T-helper 1 cell (primary cell): Measurements from ENCODE around the gene GATD1.

Source experiments
- DNase-seq, 5 donors: peaks; one replicate each; pipeline ENCODE4 v3.0.0-alpha.2; 2012 to 2020

Gene GATD1

GRCh38 chr11:812390-812789 is 35.1 kb upstream of the GATD1 start:
- DNase-seq, result no peak

- no peak for DNase-seq
Observed at GRCh38 chr11:811446-812245, 34.4 kb upstream of the GATD1 start.

GRCh38 chr11:810040-810567 is 32.8 kb upstream of the GATD1 start:
- no peak for DNase-seq

GRCh38 chr11:809287-810039 is 32.2 kb upstream of the GATD1 start, which contains the start of gene RPLP2:
TSS of gene RPLP2 (plus strand) at chr11:809967. CDS start at chr11:810235, 268 bp downstream.
- DNase-seq, result peak; percentile 93 to 98 (median 96)

- peak in 1 of 5 donors; percentile 53 for DNase-seq
Observed at GRCh38 chr11:808427-809286, 31.4 kb upstream of the GATD1 start.

- DNase-seq, result no peak
Observed at GRCh38 chr11:804599-804964, 27.3 kb upstream of the GATD1 start.

- DNase-seq, result no peak
Observed at GRCh38 chr11:803770-804598, 26.7 kb upstream of the GATD1 start.

- DNase-seq, result no peak
Observed at GRCh38 chr11:803467-803742, 26.1 kb upstream of the GATD1 start.

GRCh38 chr11:802693-803466 is 25.6 kb upstream of the GATD1 start:
- DNase-seq, result no peak

GRCh38 chr11:802018-802617 is 24.8 kb upstream of the GATD1 start:
- DNase-seq, result no peak

GRCh38 chr11:801097-801780 is 24.0 kb upstream of the GATD1 start:
- no peak for DNase-seq

- DNase-seq, result no peak
Observed at GRCh38 chr11:800473-800872, 23.2 kb upstream of the GATD1 start.

GRCh38 chr11:799641-800316 is 22.5 kb upstream of the GATD1 start:
- no peak for DNase-seq

- DNase-seq, result peak; percentile 65 to 81 (median 76)
Observed at GRCh38 chr11:798093-798713, 20.9 kb upstream of the GATD1 start, which contains the start of gene SLC25A22. TSS of gene SLC25A22 (minus strand) at chr11:798281. CDS start at chr11:795006, 3,275 bp downstream.

GRCh38 chr11:797296-798092 is 20.2 kb upstream of the GATD1 start:
- peak; percentile 66 to 80 (median 69) for DNase-seq

- DNase-seq, result no peak
Observed at GRCh38 chr11:796565-797295, 19.4 kb upstream of the GATD1 start.
